Endothelial cell of hepatic sinusoid (primary cell): ENCODE results near the gene MYRIP.
"Not testable (repeated sequence)": the region's sequence is repeated elsewhere in the genome, so short reads cannot be mapped to it uniquely, and the experiment has no call there.

Source experiments
- in situ Hi-C: cut with HindIII; loops from 2 replicates; pipeline ENCODE4 v1.10.0; 2017; ENCODE audit warnings: low sequenced_read_pairs

MYRIP gene

DNA sequence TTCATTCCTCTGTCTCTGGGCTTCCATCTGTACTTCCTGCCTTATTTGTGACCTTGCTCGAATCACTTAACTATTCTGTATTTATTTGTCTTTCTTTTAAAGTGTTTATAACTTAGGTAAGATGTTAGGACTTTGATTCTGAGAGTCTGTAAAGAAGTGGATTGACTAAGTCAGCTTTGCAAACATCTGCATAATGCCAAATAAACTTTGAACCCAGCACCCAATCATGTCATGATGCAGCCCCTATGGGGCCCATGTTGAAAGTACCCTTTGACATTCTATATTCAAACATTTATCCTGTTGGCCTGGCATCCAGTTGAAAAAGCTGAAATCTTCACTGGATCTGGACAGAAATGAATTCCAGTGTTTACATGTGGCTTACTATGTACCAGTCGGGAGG lies 3.8 kb upstream of the MYRIP start:
- in situ Hi-C loops: no loop called here

- in situ Hi-C loops: no loop called here
Measured at GRCh38 chr3:39806820-39807219, 2.6 kb upstream of the MYRIP start.

GRCh38 chr3:39808467-39809180 lies 785 bp upstream of the MYRIP start:
- in situ Hi-C loops: no loop called here

GRCh38 chr3:39809995-39810595 lies 686 bp downstream of the MYRIP start:
- in situ Hi-C loops: no loop called here

DNA sequence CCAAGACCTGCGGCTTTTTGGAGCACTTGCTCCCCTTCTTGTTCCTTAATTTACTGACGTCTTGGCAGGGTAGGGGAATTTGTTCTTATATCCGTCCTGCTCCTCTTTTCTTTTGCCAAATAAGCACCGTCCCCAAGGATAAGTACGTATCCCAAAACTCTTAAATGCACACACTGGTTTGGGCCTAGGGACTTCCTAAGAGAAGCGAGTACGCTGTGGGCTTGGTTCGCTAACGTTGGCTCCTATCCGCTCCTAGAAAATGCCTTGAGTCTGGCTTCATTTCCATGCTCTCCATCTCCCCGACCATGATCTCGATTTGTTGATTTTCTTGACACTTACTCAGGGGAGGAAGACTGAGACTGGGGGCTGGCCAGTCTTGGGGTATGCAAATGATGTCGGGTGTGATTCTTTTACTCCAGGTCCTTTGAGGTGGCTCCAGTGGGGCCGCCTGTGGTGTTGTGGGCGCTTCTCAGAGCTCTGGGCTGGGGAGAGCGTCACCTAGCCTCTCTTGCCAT lies 1.3 kb downstream of the MYRIP start:
- in situ Hi-C loops: no loop called here

DNA sequence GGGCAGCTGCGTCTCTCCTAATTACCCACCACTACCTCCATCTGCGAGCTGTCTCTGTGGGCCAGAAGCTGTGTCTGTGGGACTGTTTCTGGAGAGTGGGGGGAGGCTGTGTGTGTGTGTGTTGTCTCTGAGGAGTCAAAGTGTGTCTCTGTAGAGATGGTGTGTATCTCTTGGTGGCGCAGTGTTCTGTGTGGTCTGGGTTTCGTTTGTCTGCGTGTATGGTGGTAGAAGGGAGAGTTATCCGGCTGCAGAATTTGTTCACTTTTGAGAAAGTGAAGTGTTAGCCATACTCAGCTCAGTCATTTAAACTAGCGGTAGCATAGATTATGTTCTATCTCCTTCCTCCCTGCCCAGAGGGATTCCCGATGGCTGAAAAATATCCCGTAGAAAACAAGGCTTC lies 2.2 kb downstream of the MYRIP start:
- in situ Hi-C loops: no loop called here

DNA sequence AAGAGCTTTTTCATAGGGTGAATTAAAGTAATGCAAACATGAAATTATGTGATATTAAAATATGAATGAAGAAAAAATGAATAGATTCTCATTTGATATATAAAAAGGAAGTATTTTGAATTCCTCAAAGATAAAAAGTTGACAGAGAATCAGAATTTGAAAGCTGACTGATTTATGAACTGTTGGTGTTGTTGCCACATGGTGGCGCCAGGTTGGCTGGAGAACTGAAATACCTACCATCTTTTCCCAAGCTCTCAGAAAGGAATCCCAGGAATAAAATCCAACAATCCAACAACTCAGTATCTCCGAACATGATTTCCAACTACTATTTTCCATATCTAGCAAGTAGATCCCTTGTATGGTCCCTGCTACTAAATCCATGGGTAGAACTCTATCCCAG lies 3.1 kb downstream of the MYRIP start:
- in situ Hi-C loops: no loop called here

DNA sequence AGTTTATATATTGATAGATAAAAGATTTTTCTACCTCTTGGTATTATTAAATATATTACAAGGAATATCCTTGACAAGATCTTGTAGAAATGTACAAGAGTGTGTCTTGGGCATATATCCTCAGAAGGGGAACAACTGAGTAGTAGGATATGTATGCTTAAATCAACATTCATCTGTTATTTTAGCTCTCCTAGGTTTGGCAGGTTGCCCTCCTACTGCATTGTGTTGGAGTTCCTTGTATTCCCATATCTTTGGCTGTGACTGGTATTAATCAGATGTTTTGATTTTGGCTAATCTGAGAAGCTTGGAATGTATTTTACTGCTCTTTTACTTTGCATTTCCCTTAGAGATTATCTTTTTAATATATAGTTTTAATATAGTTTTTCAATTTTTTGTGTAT lies 4.6 kb downstream of the MYRIP start:
- in situ Hi-C loops: no loop called here

GRCh38 chr3:39819899-39820298 lies 10.5 kb downstream of the MYRIP start:
- in situ Hi-C loops: no loop called here

- in situ Hi-C loops: not testable (repeated sequence)
Measured at GRCh38 chr3:39833764-39834163, 24.4 kb downstream of the MYRIP start.

DNA sequence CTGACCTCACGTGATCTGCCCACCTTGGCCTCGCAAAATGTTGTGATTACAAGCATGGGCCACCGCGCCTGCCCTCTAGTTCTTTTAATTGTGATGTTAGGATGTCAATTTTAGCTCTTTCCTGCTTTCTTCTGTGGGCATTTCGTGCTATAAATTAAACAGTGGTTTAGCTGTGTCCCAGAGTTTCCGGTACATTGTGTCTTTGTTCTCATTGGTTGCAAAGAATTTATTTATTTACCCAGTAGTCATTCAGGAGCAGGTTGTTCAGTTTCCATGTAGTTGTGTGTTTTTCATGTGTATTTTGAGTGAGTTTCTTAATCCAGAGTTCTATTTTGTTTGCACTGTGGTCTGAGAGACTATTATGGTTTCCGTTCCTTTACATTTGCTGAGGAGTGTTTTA lies 30.1 kb downstream of the MYRIP start:
- in situ Hi-C loops: no loop called here

DNA sequence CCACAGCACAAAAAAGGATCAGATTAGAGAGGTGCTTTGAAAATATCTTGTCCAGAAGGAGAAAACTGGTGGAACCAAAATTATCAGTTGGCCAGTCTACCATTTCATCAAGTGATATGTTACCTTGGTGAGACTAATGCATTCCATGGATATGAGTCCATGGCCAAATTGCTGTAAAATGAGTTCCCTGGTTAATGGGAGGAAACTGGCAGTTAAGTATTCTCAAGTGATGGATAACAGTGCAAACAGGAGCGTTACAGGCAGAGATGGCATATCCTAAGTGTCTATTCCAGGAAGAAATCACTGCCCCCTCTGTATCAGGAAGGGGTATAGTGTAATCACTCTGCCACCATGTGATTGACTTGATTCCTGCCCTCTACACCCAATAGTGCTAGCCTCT lies 34.0 kb downstream of the MYRIP start:
- in situ Hi-C loops: no loop called here

- in situ Hi-C loops: no loop called here
Measured at GRCh38 chr3:39848365-39848764, 39.0 kb downstream of the MYRIP start.

- in situ Hi-C loops: no loop called here
Measured at GRCh38 chr3:39849992-39850715, 40.7 kb downstream of the MYRIP start.

DNA sequence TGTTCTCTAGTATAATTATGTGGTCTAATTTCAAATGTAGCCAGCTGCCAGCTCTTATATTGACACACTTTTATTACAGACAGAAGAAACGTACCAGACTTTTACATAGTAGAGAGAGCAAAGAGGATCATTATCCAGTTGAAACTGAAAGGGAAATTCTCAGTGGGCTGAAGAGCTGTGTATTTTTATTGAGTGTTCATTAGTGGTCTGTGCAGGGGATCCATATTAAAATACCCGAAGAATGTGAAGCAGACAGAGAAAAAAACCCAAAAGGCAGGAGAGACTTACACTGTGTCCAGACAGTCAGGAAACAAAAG lies 41.3 kb downstream of the MYRIP start:
- in situ Hi-C loops: no loop called here

DNA sequence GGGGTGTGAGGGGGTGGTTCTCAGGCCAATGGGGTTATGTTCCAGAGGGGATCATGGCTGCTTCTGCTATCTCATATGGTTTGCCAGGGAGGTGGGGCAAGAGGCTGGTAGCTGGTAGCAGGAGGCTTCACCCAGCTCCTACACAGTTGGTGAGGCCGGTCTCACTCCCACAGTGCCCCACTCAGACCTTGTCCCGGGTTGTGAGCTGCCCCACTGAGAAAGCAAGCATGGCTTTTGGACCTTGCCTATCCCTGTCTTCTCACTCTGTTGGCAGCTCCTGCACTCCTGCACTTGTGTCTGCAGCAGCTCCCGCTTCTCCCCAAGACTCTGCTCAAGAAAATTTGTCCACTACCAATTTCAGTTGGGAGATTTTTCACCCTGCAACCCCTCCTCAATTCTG lies 46.1 kb downstream of the MYRIP start:
- in situ Hi-C loops: no loop called here

GRCh38 chr3:39869890-39870289 lies 60.5 kb downstream of the MYRIP start:
- in situ Hi-C loops: no loop called here

DNA sequence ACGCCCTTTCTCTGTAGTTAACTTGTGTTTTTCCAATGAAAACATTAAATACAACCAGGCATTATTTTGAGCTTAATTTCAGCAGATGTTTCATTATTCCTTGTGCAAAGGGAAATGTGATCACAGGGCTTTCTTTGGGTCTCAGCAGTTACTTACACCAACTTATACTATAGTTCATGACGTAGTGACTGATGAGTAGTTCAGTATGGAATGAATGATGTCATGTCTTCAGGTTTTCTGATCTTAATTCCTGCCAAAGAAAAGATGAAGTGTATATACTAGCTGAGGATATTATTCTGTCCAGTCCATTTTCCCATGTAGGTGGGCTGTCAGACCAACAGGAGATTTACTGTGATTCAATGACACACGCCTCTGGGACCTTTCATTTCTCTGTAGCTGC lies 61.3 kb downstream of the MYRIP start:
- in situ Hi-C loops: no loop called here

GRCh38 chr3:39879581-39879980 lies 70.2 kb downstream of the MYRIP start:
- in situ Hi-C loops: no loop called here

GRCh38 chr3:39882111-39882510 lies 72.7 kb downstream of the MYRIP start:
- in situ Hi-C loops: no loop called here

- in situ Hi-C loops: no loop called here
Measured at GRCh38 chr3:39892068-39892467, 82.7 kb downstream of the MYRIP start.

DNA sequence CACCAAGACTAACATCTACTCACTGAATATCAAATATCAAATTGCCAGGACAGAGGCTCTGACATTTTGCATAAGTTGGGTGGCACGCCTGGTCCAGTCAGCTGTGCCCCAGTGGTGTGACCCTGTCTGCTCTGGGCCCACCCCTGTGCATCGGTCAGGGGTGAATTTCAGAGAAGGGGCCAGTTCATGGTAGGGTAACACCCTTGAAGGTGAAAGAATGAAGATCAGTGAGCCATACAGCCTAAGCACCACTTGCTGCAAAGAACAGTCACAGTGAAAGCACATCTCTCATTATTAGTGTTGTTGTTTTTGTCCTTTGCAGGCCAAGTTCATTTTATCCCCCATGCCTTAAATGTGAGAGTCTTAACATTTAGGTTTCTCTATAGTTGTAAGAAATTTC lies 86.8 kb downstream of the MYRIP start:
- in situ Hi-C loops: no loop called here
